GM12878 (cell line): Measurements from ENCODE around the gene INTS6. TPM values are rescaled to one million over a fixed set of nuclear protein-coding genes. Genes with fewer than 3 reads are reported as not detected.

Experiments used
- BRCA1 ChIP-seq: IDR thresholded peaks from 2 replicates; pipeline ENCODE4 v1.6.1; 2011; ENCODE audit warnings: low read depth, low read length, improper control_type of control experiment
- E2F8 ChIP-seq: fragments of 450-650 bp; IDR thresholded peaks from 2 replicates; pipeline ENCODE4 v1.6.1; 2018; ENCODE audit warnings: mild to moderate bottlenecking, low read depth, moderate library complexity; ENCODE audit not compliant: partially characterized antibody
- EP300 ChIP-seq, 2 experiments: fragments of 150-350 bp in 1 of 2; IDR thresholded peaks; 2 replicates each; pipeline ENCODE4 v1.6.1; 2011 to 2012; ENCODE audit warnings: low read depth in 2 of 2, low read length in 2 of 2, borderline replicate concordance in 1 of 2, improper control_type of control experiment in 1 of 2, inconsistent platforms in 1 of 2; ENCODE audit not compliant: control insufficient read depth in 1 of 2
- GABPA ChIP-seq: IDR thresholded peaks from 2 replicates; pipeline ENCODE4 v1.6.1; 2014; ENCODE audit warnings: antibody characterized with exemption, low read depth, mild to moderate bottlenecking, inconsistent platforms
- HCFC1 ChIP-seq: fragments of 150-350 bp; IDR thresholded peaks from 2 replicates; pipeline ENCODE4 v1.6.1; 2014; ENCODE audit warnings: low read length
- HDAC6 ChIP-seq: fragments of 200-600 bp; sonication (generic); IDR thresholded peaks from one replicate; pipeline ENCODE4 v1.8.0; 2017; ENCODE audit warnings: antibody characterized with exemption; ENCODE audit not compliant: unreplicated experiment
- HDGF ChIP-seq: fragments of 450-650 bp; IDR thresholded peaks from 2 replicates; pipeline ENCODE4 v1.6.1; 2016; ENCODE audit warnings: antibody characterized with exemption
- IKZF1 ChIP-seq: fragments of 450-650 bp; conservative IDR thresholded peaks from 2 replicates; pipeline ENCODE4 v1.6.1; 2017; ENCODE audit warnings: antibody characterized with exemption, mild to moderate bottlenecking
- IKZF2 ChIP-seq, 2 experiments: fragments of 450-650 bp; IDR thresholded peaks; 2 replicates each; pipeline ENCODE4 v1.6.1; 2017; ENCODE audit warnings: mild to moderate bottlenecking in 2 of 2, moderate library complexity in 2 of 2
- NFYA ChIP-seq: IDR thresholded peaks from 2 replicates; pipeline ENCODE4 v1.6.1; 2011; ENCODE audit warnings: low read depth, mild to moderate bottlenecking, low read length, improper control_type of control experiment, borderline replicate concordance
- NRF1 ChIP-seq: conservative IDR thresholded peaks from 2 replicates; pipeline ENCODE4 v1.6.1; 2011; ENCODE audit warnings: mild to moderate bottlenecking, low read depth, low read length, improper control_type of control experiment
- POLR2AphosphoS5 ChIP-seq: IDR thresholded peaks from 2 replicates; pipeline ENCODE4 v1.6.1; 2011; ENCODE audit warnings: mild to moderate bottlenecking, low read length, inconsistent platforms
- RB1 ChIP-seq: fragments of 450-650 bp; formaldehyde crosslinking; IDR thresholded peaks from 2 replicates; pipeline ENCODE4 v1.6.1; 2017; ENCODE audit warnings: mild to moderate bottlenecking, borderline replicate concordance
- RCOR1 ChIP-seq: conservative IDR thresholded peaks from 2 replicates; pipeline ENCODE4 v1.6.1; 2012; ENCODE audit warnings: low read depth, low read length, improper control_type of control experiment
- SIN3A ChIP-seq: IDR thresholded peaks from 2 replicates; pipeline ENCODE4 v1.6.1; 2012; ENCODE audit warnings: low read depth, low read length, improper control_type of control experiment
- SMAD5 ChIP-seq: IDR thresholded peaks from 2 replicates; pipeline ENCODE4 v1.6.1; 2016; ENCODE audit warnings: antibody characterized with exemption, low read depth
- SPI1 ChIP-seq: IDR thresholded peaks from 2 replicates; pipeline ENCODE4 v1.6.1; 2011; ENCODE audit warnings: low read depth, mild to moderate bottlenecking, low read length, moderate library complexity, borderline replicate concordance; ENCODE audit not compliant: insufficient read depth
- SUPT20H ChIP-seq: IDR thresholded peaks from 2 replicates; pipeline ENCODE4 v1.6.1; 2011; ENCODE audit warnings: low read depth, mild to moderate bottlenecking, low read length, moderate library complexity, borderline replicate concordance; ENCODE audit not compliant: control insufficient read depth
- WRNIP1 ChIP-seq: IDR thresholded peaks from 2 replicates; pipeline ENCODE4 v1.6.1; 2011; ENCODE audit warnings: low read depth, low read length, improper control_type of control experiment, borderline replicate concordance
- ZBTB33 ChIP-seq: fragments of 450-650 bp; IDR thresholded peaks from 2 replicates; pipeline ENCODE4 v1.6.1; 2017; ENCODE audit warnings: mild to moderate bottlenecking
- ZBTB40 ChIP-seq: fragments of 450-650 bp; IDR thresholded peaks from 2 replicates; pipeline ENCODE4 v1.6.1; 2016; ENCODE audit warnings: mild to moderate bottlenecking, moderate library complexity, borderline replicate concordance
- polyA plus RNA-seq, 11 experiments: library from polyadenylated mRNA; depleted of rRNA in 4 of 11; unstranded in 6 of 11; stranded (reverse) in 5 of 11; fragments of >200 nt; fragmentation: Nextera tagmentation in 4 of 11; fragmentation: Illumina TruSeq in 1 of 11; extraction: Ambion mirVana in 4 of 11; extraction: Trizol in 1 of 11; gene quantifications; 1 replicate in 1 of 11; 2 replicates in 10 of 11; pipeline versions ENCODE4 v1.2.1 to v1.2.3, GENCODE V29; 2011 to 2016; ENCODE audit warnings: inconsistent platforms in 2 of 11, missing spikeins in 2 of 11, low read depth in 1 of 11
- total RNA-seq, 4 experiments: library from RNA; depleted of rRNA in 3 of 4; stranded (reverse); fragments of >200 nt in 3 of 4; fragmentation: Illumina TruSeq in 1 of 4; extraction: Trizol in 1 of 4; gene quantifications; 2 replicates each; pipeline versions ENCODE4 v1.2.1 to v1.2.3, GENCODE V29; 2013 to 2021

INTS6 gene
- total and polyA plus RNA-seq, 10 of the 15 experiments (the other 5 are each of a cell fraction or from before 2014, with no cell fraction given) = 7.2 to 57.7 (median 30.9) TPM

GRCh38 chr13:51453207-51453958 lies 547 bp upstream of the INTS6 start (continued):
- no peak for TF ChIP-seq ZBTB40
- TF ChIP-seq ZBTB33 = no peak
- TF ChIP-seq NFYA = no peak
- TF ChIP-seq SPI1 = peak; percentile 69
- no peak for TF ChIP-seq E2F8
- TF ChIP-seq POLR2AphosphoS5 = peak; percentile 62; the same call in 1 of the 2 replicates
- no peak for TF ChIP-seq WRNIP1
- TF ChIP-seq SIN3A = peak; percentile 67; the same call in 1 of the 2 replicates
- no peak for TF ChIP-seq BRCA1
- TF ChIP-seq RB1 = peak; percentile 88; the same call in 1 of the 2 replicates
- TF ChIP-seq SUPT20H = no peak
- TF ChIP-seq RCOR1 = peak; percentile 75; the same call in 1 of the 2 replicates
- TF ChIP-seq HDGF = no peak
- peak in 1 of 2 experiments; percentile 31; a peak in 1 of 4 replicates for TF ChIP-seq EP300 (IDR thresholded peaks at IDR 0.05; ENCODE audit: borderline replicate concordance in 1 of 2, control insufficient read depth in 1 of 2, low read depth in 2 of 2, low read length in 2 of 2)
- no peak for TF ChIP-seq GABPA
- no peak for TF ChIP-seq HDAC6
- peak; percentile 29; the same call in 1 of the 2 replicates for TF ChIP-seq NRF1
- peak; percentile 77 for TF ChIP-seq IKZF1
- peak in 1 of 2 experiments; percentile 48; a peak in 1 of 4 replicates for TF ChIP-seq IKZF2 (IDR thresholded peaks at IDR 0.05)
- no peak; the same call in none of the 2 replicates for TF ChIP-seq HCFC1
- TF ChIP-seq SMAD5 = no peak
